NCI-H1092 treated with DMSO at 0.1 percent for 48 hours (cell line): ENCODE data around the gene PPL.
"Not testable (repeated sequence)": the region's sequence is repeated elsewhere in the genome, so short reads cannot be mapped to it uniquely, and the experiment has no call there.

Source experiments
- DNase-seq: peaks from one replicate; lab custom pipeline; 2025; lab: John Stamatoyannopoulos, UW

PPL gene

DNA sequence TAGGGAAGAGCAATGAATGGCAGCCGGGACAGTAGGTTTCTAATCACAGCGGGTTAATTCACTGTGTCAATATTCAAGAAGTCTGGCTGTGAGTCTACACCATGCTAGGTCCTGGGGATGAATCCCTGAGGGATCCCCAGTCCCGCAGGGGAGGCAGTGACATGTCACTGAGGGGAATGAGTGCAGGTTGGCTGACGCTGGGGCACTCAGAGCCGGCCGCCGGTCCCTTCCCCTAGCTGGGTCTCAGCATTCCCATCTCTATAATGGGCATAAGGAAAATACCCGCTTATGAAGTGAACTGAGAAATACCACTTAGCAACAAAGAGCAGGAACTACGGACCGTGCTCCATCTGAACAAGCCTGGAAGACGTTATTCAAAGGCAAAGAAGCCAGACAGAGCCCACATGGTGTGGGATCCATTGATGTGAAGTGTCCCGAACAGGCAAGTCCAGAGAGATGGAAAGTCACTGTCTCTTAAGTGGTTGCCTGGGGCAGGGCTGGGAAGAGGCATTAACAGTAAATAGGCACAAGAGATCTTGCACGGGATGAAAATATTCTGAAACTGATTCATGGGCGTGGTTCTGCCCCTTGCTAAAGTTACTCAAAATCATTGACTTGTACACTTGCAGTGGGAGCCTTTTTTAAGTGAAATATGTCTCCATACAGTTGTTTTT is 31.9 kb downstream of the PPL start:
- no peak for DNase-seq

DNA sequence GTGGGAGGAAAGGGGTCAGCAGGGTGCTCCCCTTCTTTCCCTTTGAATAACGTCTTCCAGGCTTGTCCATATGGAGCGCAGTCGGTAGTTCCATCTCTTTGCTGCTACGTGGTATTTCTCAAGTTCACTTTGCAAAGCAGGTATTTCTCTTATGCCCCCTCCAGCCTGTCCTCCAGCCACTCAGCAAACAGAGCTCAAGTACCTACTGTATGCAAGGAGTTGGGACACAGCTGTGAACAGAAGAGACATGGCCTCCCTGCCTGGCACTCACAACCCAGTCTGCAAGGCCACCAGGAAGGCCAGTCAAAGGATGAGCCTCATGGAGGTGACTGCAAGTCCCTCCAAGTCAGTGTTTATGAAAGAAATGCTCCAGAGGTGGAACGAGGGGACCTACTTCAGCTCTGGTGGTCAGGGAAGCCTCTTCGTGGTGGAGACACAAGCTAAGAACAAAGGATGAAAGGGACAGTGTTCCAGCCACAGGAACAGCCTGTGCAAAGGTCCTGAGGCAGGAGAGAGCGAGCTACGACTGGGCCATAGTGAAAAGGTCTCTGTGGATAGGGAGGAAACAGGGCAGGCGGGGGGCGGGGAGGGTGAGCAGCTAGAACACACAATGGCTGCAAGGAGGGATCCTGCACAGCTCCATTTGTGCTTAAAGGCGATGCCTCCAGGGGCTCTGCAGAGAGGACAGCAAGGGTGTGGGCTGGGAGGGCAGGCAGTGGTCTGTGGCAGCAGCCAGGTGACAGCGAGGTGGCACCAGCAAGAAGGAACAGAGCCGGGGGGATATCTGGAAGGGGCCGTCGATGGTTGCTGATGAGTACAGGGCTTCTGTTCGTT is 32.6 kb downstream of the PPL start:
- DNase-seq: no peak

DNA sequence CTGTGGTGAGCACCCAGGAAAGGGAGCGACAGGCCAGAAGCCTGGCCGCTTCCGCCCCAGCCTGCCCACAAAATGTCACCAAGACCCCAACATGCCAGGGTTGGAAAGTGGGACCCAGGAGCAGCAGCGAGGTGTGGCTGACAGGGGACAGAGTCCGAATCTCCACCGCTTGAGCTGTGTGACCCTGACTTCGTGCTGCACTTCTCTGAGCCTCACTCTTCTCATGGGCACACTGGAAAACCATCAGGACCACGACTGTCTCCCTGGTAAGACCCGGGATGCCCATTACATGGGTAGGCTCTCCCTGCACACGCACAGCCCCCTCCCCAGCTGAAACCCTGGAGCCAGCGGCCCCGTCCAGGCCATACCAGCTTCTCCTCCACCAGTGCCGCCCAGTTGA is 34.9 kb downstream of the PPL start:
- DNase-seq: no peak

DNA sequence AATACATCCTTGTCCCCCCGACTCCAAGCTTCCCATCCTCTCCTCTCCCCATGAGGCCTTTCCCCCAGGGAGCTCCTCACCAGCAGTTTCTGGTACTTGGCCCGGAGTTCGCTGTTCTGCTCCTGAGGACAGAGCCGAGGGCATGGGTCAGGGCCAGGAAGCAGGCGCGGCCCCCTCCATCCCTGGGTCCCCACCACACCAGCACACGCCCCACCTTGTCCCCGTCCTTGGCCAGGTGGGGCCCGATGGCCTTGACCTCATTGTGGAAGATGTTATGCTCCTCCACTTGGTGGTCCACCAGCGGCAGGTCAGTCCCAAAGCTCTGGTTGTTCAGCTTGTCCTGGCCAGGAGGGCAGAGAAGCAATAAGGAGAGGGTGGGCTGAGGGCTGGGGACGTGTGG is 36.2 kb downstream of the PPL start:
- DNase-seq: no peak

DNA sequence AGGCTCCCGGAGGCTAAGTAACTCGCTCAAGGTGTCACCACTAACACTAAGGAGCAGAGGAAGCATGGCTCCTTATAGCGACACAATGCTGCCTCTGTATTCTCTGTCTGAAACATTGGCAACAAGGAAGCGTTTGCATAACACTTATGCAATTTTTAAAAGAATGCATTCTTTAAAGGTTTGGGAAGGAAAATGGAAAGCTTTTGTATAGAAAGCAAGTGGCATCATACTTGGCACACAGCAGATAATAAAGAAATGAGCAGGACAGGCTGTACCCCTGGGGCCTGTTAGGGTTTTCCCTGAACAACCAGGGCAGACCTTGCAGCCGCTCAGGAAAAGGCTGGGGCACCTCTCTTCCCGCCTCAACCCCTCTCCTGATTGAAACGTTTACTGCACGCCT is 36.9 kb downstream of the PPL start:
- DNase-seq: no peak

DNA sequence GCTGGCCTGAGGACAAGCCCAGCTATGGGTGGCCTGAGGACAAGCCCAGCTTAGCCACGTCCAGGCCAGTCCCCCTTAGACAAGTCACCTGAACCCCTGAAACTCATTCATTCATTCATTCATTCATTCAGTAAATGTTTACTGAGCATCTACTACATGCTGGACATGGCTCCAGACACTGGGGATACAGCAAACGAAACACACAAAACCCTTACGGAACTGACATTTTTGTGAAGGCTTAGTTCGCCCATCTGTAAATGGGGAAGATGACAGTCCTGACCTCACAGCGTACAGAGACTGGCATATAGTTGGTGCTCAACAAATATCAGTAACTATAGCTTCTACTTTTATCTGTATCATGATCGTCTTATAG is 37.5 kb downstream of the PPL start:
- no peak for DNase-seq

DNA sequence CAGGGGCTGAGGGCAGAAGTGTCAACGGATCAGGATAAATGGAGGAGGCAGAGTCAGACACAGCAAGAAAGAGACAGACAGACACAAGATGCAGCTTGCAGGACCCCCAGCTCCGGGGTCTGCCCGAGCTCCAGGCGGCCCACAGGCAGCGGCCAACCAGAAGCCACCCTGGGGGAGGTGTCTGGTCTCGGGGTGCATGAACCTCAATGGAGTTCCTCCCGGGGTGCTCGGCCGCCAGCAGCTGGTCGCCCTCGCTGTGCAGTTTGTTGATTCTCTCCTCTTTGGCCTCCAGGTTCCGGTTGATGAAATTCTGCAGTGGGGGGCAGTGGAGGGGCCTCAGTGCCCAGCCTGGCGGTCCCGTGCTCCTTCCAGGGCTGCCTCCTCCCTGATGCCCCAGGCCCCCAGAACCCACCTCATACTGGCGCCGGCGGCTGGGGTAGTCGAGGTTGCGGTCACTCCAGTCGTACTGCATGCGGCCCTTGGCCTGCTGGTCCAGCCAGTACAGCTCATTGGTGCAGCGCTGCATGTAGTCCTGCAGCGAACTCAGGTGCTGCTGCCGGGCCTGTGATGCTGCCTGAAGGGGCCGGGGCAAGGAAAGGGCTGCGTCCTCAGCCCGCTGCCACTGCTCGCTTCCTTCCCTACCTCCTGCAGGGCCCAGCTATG is 38.0 kb downstream of the PPL start:
- no peak for DNase-seq

DNA sequence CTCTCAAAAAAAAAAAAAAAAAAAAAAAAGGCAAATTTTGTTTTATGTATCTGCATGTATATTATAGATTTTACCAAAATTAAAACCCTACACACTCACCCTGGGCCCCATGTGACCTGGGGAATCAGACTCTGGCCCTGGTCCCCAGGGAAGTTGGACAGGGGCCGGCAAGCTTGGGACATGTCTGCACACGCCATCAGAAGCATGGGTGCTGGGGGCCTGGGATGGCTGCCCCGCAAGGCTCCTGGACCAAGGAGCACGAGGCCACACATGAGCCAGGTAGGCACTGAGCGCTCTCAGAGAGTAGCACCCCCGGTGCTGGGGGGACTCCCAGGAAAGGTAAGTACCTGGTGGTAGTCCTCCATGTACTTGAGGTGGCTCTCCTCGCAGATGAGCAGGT is 39.6 kb downstream of the PPL start:
- no peak for DNase-seq

DNA sequence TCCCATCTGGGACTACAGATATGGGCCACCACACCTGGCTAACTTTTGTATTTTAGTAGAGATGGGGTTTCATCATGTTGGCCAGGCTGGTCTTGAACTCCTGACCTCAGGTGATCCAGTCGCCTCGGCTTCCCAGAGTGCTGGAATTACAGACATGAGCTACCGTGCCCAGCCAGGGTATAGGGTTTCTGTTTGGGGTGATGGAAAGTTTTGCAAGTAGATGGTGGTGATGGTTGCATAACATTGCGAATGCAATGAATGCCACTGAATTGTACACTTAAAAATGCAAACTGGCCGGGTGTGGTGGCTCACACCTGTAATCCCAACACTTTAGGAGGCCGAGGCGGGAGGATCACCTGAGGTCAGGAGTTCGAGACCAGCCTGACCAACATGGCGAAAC is 40.2 kb downstream of the PPL start:
- DNase-seq: not testable (repeated sequence)

DNA sequence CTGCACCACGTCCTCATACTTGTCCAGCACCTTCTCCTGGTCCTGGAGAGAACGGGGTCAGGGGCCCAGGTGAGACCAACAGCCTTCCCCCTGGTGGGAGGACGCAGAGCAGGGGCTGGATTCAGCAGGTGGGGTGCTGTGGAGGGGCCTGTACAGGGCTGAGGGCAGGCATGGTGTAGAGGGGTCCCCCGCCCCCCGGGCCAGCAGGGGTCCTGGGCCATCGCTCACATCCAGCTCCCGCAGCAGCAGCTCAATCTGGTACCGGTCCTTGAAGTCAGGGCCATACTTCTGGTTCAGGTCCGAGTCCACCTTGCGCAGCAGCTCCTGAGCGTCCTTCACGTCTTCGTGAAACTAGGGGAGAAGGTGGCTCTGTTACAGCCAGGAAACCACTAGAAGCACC is 41.6 kb downstream of the PPL start:
- DNase-seq: no peak

DNA sequence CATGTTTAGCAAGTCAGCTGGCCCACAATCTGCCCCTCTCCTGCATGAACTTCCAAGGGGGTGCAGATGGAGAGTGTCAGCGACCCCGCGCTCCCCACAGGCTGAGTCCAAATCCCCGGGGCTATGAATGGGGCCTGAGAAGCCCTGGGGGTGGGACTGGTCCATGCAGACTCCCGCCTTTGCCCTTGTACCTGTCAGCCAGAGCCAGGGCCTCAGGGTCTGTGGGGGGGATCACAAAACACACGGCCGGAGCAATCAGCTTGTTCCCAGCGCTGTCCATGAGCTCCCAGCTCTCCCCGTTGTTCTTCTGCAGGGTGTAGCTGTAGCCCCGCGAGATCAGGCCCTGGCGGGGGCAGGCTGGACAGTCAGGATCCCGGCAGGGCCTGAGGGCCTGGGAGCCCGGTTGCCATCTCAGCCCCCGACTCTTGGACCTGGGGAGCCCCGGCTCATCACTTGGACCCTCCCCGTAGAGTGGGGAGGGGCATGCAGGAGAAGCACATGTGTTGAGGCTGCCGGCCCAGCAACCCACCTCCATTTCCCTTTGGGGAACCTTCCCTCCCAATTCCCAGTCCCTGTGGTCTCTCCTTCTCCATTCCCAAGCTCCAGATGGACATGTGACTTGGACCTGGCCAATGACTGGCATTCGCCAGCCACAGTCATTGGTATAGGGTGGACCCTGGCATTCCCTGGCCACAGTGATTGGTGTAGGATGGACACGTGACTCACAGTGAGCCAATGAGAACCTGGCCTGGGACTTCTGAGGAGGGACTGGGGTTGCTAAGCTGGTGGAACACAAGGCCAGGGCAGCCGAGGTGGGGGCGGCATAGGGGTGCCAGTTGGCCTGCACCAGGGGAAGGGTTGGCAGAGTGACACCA is 42.4 kb downstream of the PPL start:
- no peak for DNase-seq

DNA sequence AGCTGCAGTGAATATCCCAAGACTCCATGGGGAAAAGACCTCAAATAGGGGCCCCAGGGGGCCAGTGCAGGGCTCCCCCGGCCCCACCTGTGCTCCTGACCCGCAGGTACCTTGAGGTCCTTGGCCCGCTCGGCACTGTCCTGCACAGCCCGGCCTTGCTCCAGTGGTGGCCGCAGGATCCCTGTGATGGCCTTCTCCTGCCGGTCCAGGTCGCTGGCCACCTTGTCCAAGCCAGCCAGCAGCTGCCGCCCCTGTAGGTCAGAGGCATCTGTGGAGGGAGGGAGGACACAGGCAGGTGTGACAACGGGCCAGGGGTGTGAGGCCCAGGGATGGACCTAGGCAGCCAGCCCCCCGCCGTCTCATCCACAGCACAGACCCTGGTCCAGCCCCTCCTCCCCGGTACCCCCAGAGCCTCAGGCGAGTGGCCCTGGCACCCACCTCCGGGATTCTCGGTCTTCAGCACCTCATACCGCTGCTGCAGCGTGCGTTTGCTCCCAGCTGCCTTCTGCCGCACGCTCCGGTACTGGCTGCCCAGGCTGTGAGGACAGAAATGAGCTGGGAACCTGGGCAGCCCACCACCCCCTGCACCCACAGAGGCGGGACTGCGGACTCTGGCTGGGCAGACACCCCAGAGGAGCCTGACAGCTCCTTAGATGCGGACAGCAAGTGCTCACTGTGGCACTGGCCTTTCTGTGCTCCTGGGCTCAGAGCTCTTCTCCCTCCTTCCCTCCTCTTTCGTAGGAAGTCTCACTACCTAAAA is 43.7 kb downstream of the PPL start:
- DNase-seq: no peak

DNA sequence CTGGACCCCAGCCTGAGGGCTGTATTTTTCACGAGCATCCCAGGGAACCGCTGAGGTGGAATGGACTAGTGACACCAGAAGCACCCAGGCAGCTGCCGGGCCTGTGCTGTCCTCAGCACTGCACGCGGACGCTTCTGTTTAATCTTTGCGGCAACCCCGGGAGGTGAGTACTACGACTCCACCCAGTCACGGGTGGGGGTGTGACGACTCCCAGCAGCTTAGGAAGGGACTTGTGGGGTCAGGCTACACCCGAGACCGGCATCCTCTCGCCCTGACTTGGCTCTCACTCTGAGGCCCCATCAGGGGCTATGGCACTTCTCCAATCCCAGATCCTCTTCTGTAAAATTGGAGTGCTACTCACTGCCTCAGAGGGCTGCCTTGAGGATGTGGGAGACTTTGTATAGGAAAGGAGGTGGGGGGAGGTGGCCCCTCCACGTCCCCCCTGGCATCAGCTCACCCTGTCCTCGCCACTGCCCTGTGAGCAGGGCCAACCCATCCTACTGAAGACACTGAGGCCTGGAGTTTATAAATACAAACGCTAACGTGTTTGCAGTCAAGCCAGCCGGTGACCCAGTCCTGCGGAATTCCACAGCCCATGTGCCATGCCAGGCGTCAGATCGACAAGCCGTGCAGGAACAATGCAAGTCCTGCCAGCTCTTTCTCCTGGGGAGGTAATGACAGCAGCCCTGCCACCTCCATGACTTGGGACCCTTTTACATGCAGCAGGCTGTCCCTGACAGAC is 44.4 kb downstream of the PPL start:
- DNase-seq: no peak

DNA sequence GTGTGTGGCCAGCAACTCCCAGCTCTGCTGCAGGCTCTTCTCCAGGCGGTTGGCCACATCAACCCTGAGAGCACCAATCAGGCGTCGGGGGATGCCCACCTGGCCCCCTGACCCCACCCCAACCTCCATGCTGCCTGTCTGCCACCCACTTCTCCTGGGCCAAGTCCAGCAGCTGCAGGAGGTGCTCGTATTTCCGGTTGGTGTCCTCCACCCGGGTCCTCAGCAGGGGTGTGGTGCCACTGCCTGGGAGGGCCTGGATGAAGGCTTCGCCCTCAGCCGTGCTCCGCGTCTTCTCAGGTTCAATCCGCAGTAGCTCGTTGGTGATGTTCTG is 45.1 kb downstream of the PPL start:
- DNase-seq: no peak

DNA sequence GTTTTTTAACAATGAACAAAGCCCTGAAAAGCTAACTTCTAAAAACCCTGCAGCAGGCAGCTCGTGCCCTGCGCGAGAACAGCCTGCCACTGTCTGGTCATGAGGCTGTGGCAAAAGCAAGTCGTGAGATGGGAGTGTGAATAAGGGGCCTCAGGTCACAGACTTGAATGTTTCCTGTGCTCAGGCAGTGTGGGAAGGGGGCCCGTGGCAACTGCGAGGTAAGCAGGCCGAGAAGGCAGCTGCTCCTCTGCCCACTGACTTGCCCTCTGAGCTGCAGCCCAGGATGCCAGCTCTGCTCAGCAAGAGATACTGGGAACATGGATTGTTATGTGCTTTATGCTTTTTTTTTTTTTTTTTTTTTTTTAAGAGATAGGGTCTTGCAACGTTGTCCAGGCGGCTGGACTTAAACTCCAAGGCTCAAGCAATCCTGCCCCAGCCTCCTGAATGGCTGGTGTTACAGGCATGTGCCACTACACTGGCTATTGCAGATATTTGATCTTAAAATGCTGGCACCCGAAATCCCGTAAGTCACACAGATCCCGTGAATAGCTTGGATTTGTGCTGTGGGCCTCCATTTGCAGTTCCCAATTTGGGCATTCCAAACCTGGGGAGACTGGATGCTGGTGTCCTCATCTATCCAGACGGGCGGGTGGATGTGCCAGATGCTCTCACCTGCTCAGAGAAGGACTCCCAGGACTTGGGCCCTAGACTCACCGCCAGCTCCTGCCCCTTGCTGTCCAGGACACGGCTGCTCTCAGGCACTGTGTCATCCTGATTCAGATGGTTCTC is 45.7 kb downstream of the PPL start:
- no peak for DNase-seq

DNA sequence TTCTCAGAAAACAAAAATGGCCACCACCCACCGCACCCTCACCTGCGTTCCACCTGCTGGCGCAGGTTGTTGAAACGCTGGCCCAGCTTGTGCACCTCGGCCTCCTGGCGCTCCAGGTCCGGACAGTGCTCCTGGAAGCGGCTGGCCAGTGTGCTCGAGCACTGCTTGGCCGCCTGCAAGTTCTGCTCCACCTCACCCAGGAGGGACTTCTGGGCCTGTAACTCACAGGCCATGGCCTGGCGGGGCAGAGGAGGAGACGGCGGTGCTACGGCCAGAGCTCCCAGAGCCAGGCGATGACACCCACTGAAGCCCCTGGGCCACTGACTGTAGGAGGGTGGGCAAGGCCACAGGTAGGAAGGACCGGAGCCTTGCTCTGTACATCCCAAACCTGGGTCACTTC is 46.3 kb downstream of the PPL start:
- DNase-seq: no peak

DNA sequence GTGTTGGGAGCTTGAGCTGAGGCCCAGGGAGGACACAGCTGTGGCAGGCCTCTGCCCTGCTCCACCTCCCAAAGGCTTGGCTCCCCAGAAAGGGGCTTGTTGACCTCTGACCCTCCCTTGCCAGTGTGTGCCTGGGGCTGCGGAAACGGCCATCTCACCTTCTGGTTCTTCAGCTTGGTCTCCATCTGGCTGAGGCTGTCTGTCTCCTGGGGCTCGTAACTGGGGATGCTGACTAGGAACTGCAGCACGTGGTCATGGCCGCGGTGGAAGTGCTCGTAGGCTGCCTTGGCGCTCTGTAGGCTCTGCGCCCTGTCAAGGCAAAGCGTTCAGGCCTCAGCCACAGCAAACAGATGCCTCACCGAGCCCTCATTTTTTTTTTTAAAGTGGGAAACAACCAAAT is 46.9 kb downstream of the PPL start:
- no peak for DNase-seq

DNA sequence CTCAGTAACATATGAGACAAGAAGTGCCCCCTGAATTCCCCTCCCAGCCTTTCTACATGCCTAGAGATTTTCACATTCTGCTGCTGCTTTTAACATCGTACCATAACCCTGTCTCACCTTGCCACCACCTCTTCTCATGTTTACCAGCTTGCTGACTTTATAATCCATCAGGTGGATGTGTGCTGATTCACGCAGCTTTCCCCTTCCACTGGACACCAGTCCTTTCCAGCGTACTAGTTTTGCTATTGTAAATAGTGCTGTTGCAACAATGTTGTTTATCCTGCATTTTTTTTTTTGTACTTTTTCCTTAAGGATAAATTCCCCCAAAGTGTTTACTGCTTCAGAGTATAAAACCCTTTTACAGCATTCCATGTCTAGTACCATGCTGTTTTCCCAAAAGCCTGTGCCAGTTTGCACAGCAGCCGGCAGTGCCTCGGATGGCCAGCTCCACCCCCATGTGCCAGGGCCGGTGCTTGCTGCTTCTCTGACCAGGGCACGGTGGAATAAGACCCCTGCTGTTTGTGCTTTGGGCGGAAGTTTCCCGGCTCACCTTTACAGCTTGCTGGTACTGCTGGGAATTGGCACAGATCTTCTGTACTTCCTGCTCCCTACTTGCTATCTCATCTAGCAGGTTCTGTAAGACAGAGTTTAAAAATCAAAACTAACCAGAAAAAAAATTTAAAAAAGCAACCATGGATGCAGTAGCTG is 48.4 kb downstream of the PPL start:
- no peak for DNase-seq

DNA sequence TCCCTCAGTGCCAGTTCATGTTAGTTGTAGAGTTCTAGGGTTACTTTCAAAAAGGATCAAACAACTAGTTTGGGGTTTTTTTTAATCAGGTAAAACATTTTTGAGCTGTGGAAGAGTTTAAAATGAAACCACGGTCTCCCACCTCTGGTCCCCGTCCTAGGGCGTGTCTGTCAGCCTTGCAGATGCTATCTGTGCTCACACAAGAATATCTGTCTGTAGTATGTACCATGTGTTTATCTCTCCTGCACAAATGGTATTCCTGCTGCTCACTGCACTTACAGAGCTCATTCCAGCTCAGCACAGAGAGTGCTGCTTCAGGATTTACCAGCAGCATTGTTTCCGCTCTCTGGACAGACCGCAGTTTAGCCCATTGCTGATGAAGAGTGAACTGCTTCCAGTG is 50.8 kb downstream of the PPL start:
- DNase-seq: no peak
